ENCODE results near the gene DDN. TPM values are rescaled to one million over a fixed set of nuclear protein-coding genes. Genes with fewer than 3 reads are reported as not detected.

Gene DDN
- total and polyA plus RNA-seq, 10 of the 15 experiments (the other 5 are each of a cell fraction or from before 2014, with no cell fraction given): 0.10 to 13.4 (median 3.7) TPM

DNA sequence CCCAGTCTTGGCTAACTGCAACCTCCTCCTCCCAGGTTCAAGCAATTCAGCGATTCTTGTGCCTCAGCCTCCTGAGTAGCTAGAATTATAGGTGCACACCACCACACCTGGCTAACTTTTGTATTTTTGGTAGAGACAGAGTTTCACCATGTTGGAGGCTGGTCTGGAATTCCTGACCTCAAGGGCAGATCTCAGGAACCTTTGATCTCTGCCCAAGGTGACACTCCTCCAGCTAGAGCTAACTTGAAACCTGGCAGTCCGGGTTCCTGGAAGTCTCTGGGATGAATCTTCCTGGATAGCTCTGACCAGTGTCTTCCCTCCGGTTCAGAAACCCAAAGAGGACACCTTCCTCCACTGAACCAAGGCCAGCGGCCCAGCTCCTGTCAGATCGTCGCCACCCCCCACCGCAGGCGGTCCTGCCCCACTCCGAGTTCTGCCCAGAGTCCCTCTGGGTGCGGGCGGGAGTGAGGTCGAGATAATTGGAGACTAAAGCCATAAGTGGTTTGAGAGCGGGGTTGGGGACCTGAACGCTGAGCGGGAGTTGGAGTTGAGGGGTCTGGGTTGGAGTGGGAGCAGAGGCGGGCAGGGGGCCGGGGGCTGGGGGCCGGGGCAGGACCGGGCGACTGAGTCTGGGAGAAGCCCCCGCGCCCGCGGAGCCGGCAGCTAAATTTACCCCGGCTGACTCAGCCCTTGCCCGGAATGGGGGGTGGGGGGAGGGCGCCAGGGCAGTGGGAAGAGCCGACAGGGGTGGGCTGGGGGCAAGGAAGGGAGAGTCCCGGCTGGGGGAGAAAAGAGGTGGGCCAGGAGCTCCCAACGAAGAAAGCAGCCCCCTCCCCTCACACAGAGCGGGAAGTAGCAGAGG lies 4.7 kb downstream of the DDN start:
- no TSS peak for BruUV-seq (replicated peaks)
- ChIA-PET RAD21 (ENCODE audit: unreplicated experiment) (interaction anchor here (0.5 to 5.0 kb wide), 7 partner anchors 11 to 142 kb away, joined by 3 to 43 read pairs (median 4); partner anchors contain the start of genes DDX23 and FKBP11), CTCF (interaction anchor here (0.5 to 14.1 kb wide), 13 partner anchors 14 to 241 kb away, joined by 3 to 172 read pairs (median 5); partner anchors contain the start of genes DDX23, DHH, PRKAG1 and WNT1), POLR2A (interaction anchor here (1.1 kb wide), 1 partner anchor 73 kb away, joined by 3 read pairs; no protein-coding TSS in a partner anchor), SMC1A (ENCODE audit: uncharacterized antibody, unreplicated experiment) (interaction anchor here (0.9 kb wide), 1 partner anchor 49 kb away, joined by 3 read pairs; no protein-coding TSS in a partner anchor)
- Histone ChIP-seq H3K4me1 (ENCODE audit: control insufficient read depth, insufficient read depth, low read length) (peaks cover 21% of the 10 kb centered on the region), H3K4me3 (no peak overlapping the region), H3K9me3 (replicated peaks; ENCODE audit: control insufficient read depth, insufficient read depth, low read length) (no peaks in the 10 kb centered on the region), H3K9ac (ENCODE audit: control insufficient read depth, insufficient read depth, low read length) (no peak overlapping the region), H3K79me2 (ENCODE audit: control insufficient read depth, insufficient read depth, low read length) (no peaks in the 10 kb centered on the region; the same call in 1 of the 2 replicates), H2AFZ (ENCODE audit: control insufficient read depth, low read depth, low read length) (no peak overlapping the region), H3K4me2 (ENCODE audit: control insufficient read depth, insufficient read depth) (no peak overlapping the region), H4K20me1 (ENCODE audit: control insufficient read depth, insufficient read depth) (peaks cover 3% of the 10 kb centered on the region; the same call in 1 of the 2 replicates), H3K36me3 (ENCODE audit: control insufficient read depth in 2 of 2, insufficient read depth in 2 of 2, low read length in 1 of 2) (no peaks in the 10 kb centered on the region), H3K27me3 (replicated peaks in 1 of 2; ENCODE audit: control insufficient read depth in 2 of 2, insufficient read depth in 2 of 2, low read length in 1 of 2) (no peaks in the 10 kb centered on the region; a peak in 1 of 4 replicates), H3K27ac (ENCODE audit: control insufficient read depth, insufficient read depth) (no peak overlapping the region)
- ATAC-seq (no peak), DNase-seq (ENCODE audit: low read depth, low spot score) (no peak), FAIRE-seq (no peak)
- WGBS (ENCODE audit: insufficient coverage, insufficient replicate concordance, low lambda C conversion rate, missing lambda C conversion rate): 49% methylated on average over 15 of the region's 32 CpGs
- in situ Hi-C loops (cut with MboI) (no loop called here), intact Hi-C loops (cut with micrococcal nuclease; ENCODE audit: unreplicated experiment) (loop anchor here (1.0 to 5.0 kb wide), 3 partner anchors 92 to 141 kb away; partner anchors contain the start of gene DHH)
- TF ChIP-seq, protein P1, sequence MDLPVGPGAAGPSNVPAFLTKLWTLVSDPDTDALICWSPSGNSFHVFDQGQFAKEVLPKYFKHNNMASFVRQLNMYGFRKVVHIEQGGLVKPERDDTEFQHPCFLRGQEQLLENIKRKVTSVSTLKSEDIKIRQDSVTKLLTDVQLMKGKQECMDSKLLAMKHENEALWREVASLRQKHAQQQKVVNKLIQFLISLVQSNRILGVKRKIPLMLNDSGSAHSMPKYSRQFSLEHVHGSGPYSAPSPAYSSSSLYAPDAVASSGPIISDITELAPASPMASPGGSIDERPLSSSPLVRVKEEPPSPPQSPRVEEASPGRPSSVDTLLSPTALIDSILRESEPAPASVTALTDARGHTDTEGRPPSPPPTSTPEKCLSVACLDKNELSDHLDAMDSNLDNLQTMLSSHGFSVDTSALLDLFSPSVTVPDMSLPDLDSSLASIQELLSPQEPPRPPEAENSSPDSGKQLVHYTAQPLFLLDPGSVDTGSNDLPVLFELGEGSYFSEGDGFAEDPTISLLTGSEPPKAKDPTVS (IDR thresholded peaks at IDR 0.05; ENCODE audit: low read depth, low read length): no peak
- TF ChIP-seq TBL1XR1 (IDR thresholded peaks at IDR 0.05; ENCODE audit: low read depth, low read length): no peak
- TF ChIP-seq PAX8 (IDR thresholded peaks at IDR 0.05): no peak
- no peak for TF ChIP-seq PML (IDR thresholded peaks at IDR 0.05; ENCODE audit: low read length)
- TF ChIP-seq MYB (IDR thresholded peaks at IDR 0.05; ENCODE audit: borderline replicate concordance, low read depth, low read length): no peak
- TF ChIP-seq, protein P2, sequence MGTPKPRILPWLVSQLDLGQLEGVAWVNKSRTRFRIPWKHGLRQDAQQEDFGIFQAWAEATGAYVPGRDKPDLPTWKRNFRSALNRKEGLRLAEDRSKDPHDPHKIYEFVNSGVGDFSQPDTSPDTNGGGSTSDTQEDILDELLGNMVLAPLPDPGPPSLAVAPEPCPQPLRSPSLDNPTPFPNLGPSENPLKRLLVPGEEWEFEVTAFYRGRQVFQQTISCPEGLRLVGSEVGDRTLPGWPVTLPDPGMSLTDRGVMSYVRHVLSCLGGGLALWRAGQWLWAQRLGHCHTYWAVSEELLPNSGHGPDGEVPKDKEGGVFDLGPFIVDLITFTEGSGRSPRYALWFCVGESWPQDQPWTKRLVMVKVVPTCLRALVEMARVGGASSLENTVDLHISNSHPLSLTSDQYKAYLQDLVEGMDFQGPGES (IDR thresholded peaks at IDR 0.05): no peak
- TF ChIP-seq RELA (IDR thresholded peaks at IDR 0.05; ENCODE audit: borderline replicate concordance, partially characterized antibody): no peak
- no peak for TF ChIP-seq HCFC1 (IDR thresholded peaks at IDR 0.05; ENCODE audit: low read length)
- TF ChIP-seq ZNF24 (IDR thresholded peaks at IDR 0.05): no peak
- no peak for TF ChIP-seq ZNF274 (IDR thresholded peaks at IDR 0.05; ENCODE audit: insufficient read depth, insufficient read length)
- no peak for TF ChIP-seq SMC3 (IDR thresholded peaks at IDR 0.05; ENCODE audit: borderline replicate concordance, low read length)
- no peak for TF ChIP-seq NR2F1 (conservative IDR thresholded peaks at IDR 0.05)
- TF ChIP-seq, protein P3, sequence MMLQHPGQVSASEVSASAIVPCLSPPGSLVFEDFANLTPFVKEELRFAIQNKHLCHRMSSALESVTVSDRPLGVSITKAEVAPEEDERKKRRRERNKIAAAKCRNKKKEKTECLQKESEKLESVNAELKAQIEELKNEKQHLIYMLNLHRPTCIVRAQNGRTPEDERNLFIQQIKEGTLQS (IDR thresholded peaks at IDR 0.05; ENCODE audit: borderline replicate concordance, extremely low read depth, low read depth, low read length): no peak
- TF ChIP-seq, protein P4, sequence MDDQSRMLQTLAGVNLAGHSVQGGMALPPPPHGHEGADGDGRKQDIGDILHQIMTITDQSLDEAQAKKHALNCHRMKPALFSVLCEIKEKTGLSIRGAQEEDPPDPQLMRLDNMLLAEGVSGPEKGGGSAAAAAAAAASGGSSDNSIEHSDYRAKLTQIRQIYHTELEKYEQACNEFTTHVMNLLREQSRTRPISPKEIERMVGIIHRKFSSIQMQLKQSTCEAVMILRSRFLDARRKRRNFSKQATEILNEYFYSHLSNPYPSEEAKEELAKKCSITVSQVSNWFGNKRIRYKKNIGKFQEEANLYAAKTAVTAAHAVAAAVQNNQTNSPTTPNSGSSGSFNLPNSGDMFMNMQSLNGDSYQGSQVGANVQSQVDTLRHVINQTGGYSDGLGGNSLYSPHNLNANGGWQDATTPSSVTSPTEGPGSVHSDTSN (IDR thresholded peaks at IDR 0.05; ENCODE audit: insufficient replicate concordance, low read depth, low read length): no peak
- TF ChIP-seq IKZF2 (IDR thresholded peaks at IDR 0.05): no peak
- TF ChIP-seq ATF7 (IDR thresholded peaks at IDR 0.05; ENCODE audit: low read depth): no peak
- no peak for TF ChIP-seq CHD1 (IDR thresholded peaks at IDR 0.05; ENCODE audit: low read depth, low read length)
- TF ChIP-seq GATAD2B (conservative IDR thresholded peaks at IDR 0.05; ENCODE audit: low read depth): no peak
- TF ChIP-seq, protein P5, sequence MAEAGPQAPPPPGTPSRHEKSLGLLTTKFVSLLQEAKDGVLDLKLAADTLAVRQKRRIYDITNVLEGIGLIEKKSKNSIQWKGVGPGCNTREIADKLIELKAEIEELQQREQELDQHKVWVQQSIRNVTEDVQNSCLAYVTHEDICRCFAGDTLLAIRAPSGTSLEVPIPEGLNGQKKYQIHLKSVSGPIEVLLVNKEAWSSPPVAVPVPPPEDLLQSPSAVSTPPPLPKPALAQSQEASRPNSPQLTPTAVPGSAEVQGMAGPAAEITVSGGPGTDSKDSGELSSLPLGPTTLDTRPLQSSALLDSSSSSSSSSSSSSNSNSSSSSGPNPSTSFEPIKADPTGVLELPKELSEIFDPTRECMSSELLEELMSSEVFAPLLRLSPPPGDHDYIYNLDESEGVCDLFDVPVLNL (IDR thresholded peaks at IDR 0.05; ENCODE audit: low read depth, low read length): no peak

All from GM12878 (cell line).